NCI-H1436 treated with DMSO at 0.1 percent for 48 hours (cell line): ENCODE data around the gene AFAP1L1.

Experiments
- DNase-seq: peaks from one replicate; lab custom pipeline; 2025; lab: John Stamatoyannopoulos, UW

Gene AFAP1L1

DNA sequence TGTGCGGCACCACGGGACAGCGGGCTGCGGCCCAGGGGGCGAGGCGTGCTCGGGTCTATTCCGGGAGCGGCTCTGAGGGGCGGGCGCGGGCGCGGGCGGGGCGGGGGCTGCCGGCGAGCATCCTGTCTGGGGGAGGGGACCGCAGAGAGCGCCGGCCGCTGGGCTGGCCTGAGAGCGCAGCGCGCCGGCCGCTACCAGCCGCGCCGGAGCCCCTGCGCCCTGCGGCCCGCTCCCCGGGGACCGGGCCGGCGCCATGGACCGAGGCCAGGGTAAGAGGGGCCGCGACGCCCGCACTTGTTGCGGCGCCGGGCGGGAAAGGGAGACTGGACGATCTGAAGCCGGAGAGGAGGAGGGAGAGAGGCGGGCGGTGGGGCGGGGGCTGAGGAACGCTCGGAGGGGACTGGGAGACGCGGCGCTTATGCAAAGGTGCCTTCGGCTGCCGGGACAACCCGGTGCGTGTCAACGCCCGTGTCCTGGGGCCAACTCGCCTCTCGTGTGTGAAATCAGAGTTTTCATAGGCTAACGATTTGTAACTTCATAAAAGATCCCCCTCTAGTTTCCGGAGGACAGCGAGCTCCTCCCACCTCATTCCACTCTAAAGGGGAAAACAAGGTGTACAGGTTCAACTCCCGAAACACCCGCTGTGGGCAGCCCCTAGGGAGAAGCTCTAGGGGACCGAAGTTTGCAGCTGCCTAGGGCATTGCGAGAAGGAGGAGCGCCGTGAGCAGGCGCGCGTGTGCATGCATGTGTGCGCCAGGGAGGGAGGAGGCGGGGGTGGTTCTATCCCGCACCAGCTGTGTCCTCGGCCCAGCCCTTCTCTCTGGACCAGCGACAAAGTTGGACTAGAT, at the start of gene AFAP1L1:
AFAP1L1 (plus strand) TSS at position 144 of the 848 bp plus-strand sequence; CDS start at position 254, 110 bp downstream.
- no peak for DNase-seq

GRCh38 chr5:149223081-149223848, 48.4 kb upstream of the AFAP1L1 start:
- no peak for DNase-seq

DNA sequence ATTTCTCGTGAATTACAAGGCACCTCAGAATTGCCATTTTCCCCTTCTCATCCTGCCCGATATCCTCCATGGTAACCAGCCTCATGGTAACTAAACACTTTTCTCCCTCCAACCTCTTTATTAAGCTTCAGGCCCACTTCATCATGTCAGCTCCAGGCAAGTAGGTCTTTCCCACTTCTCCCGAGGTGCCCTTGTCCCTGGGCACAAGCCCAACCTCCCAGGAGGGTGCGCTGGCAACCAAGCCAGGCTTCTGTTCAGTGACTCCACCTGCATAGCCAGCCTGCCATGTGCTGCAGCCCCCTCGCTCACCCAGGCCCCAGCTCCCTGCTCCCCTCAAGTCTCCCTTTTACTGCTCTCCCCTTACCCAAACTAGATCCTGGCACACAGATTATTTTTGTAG, 47.4 kb upstream of the AFAP1L1 start:
- DNase-seq: no peak

- no peak for DNase-seq
Measured at GRCh38 chr5:149227168-149227826, 44.4 kb upstream of the AFAP1L1 start.

- no peak for DNase-seq
Measured at GRCh38 chr5:149228618-149229297, 42.9 kb upstream of the AFAP1L1 start.

- no peak for DNase-seq
Measured at GRCh38 chr5:149229298-149229937, 42.2 kb upstream of the AFAP1L1 start.

DNA sequence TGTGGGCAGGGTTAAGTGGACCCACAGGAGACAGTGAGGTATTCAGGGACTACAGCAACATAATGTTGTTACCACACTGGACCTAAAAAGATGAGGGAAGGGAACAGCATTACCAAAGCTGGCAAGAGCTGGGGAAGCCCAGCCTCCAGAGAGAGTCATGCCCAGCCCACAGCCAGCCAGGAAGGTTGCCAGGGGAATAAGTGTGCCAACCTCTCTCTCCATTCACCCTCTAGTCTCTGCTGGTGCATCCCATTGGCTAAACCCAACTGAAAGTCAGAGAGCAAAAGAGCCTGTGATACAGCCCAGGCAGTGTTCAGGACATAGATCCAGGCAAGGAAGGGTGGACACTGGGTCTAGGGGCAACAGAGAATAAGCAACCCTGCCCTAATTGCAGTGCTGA, 35.8 kb upstream of the AFAP1L1 start:
- DNase-seq: no peak

DNA sequence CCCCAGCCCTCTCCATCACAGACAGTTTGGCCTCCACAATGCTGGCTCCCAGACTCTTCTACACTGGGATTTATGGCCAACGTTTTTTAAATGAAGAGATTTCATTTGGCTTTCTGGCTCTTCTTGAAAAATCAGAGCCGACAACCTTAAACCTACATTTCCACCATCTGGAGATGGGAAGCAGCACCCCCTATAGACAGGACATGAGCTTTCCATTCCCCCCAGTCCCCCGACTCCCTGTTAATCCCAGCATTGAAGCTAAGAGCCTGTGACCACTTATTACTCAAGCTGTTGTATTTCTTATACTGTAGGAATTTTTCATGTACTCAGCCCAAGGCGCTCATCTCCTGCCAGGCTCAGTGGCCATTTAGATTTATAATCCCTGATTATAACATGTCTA, 34.0 kb upstream of the AFAP1L1 start:
- DNase-seq: no peak

GRCh38 chr5:149238540-149238939, 33.1 kb upstream of the AFAP1L1 start:
- no peak for DNase-seq

DNA sequence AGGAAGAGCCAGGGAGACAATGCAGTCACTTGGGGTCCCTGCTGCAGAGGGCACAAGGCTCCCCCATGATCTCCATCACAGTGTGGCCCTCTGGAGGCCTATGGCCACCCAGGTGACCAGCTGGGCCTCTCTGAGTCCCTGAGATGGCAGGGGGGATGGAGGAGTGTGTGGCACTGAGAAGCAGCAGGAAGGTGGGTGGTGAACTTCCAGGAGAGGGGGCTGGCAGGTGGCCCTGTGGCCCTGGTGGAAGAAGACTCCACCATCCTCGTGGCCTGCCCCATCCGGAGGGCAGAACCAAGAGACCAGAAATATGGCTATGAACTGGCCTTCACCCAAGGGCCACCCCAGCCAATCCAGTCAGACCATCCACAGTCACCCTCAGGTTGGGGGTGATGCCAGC, 31.7 kb upstream of the AFAP1L1 start:
- DNase-seq: no peak

DNA sequence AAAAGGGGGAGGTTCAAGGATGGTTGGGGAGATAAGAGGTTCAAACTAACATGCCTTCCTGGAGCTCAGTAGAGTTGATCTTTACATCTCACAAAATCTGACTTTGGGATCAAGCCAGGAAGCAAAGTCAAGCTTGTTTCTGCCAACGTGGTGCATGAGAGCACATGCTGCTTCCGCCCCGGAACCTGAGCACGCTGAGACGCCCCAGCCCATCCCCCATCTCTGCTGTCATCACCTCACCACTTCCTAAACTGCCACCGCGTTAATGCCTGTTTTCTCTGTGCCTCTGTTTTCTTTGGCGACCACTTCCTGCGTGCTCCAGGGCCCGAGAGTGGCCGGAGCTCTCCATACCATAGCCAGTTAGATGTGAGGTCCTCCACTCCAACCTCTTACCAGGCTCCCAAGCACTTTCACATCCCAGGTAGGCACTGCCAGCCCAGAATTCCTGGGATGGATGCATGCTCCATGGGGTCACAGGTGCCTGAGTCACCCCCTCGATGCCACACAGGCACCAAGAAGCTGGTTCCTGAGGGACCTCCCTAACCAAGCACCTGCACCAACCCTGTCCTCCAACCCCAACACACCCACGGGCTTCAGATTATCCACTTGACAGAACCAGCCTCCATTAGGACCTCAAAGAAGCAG, 31.2 kb upstream of the AFAP1L1 start:
- no peak for DNase-seq

DNA sequence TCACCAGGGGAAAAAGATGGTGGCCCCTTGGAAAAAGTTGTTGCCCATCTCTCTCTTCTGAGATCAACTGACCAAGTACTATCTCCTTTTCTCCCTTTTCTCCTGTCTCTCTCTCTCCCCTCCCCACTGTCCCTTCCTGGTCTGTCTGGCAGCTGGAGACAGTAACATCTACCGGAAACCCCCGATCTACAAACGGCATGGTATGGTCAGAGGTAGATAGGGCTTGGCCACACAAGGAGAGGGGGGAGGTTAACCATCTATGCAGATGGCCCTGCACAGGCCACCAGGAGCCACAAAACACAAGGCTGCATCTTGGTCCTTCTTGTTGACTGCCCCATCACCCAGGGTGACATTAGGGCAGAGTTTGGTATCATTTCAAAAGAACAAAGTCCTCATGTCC, 29.3 kb upstream of the AFAP1L1 start:
- no peak for DNase-seq

GRCh38 chr5:149246906-149247305, 24.8 kb upstream of the AFAP1L1 start:
- no peak for DNase-seq

- DNase-seq: no peak
Measured at GRCh38 chr5:149247726-149248125, 23.9 kb upstream of the AFAP1L1 start.

GRCh38 chr5:149251546-149251945, 20.1 kb upstream of the AFAP1L1 start:
- no peak for DNase-seq

DNA sequence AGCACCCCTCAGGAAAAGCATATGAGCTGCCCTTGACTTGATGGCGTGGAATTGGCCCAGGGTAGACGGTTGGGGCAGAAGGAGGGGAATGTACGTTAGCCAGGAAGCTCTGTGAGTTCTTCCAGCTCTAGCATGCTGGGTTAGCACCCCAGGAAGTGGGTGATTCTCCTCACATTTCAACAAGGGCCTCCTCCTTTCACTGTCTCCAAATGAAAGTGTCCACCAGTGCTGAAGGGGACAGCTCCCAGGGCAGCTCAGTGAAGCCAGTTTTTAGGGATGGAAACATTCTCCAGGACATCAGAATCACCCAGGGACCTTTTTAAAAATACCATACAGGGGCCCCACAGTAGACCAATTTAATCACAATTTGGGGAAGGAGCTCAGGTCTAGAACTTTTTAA, 17.2 kb upstream of the AFAP1L1 start:
- no peak for DNase-seq

GRCh38 chr5:149256451-149256850, 15.2 kb upstream of the AFAP1L1 start:
- DNase-seq: no peak

DNA sequence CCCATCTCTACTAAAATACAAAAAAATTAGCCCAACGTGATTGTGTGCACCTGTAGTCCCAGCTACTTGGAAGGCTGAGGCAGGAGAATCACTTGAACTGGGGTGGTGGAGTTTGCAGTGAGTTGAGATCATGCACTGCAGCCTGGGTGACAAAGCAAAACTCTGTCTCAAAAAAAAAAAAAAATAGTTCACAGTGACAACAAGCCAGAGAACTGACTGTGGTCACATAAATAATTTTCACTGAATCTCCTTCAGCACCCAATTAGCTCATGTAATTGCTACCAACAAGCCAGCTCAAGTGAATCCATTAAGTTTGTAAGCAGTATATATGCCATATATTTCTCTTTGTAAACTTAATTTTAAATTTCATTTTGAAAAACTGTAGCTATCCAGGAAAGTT, 14.5 kb upstream of the AFAP1L1 start:
- DNase-seq: no peak

GRCh38 chr5:149257889-149258705, 13.6 kb upstream of the AFAP1L1 start:
- no peak for DNase-seq

DNA sequence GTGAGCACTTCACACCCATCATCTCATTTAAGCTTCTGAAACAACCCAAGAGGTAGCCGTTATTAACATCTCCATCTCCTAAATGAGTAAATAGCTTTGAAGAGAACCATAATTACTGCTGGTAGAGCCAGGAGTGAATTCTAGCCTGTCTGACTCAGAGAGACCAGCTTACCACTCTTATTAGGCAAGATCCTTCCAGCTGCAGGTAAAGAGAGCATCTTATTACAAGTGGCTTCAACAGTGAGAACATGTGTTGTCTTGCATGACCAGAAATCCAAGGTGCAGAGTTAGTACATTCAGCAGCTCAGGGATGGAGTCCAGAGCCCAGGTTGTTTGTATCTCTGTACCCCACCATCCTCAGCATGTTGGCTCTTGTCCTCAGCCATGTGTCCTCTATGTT, 10.9 kb upstream of the AFAP1L1 start:
- DNase-seq: peak; percentile 9
